ENCODE measurements around the gene POLDIP3.
"Not testable (repeated sequence)": the region's sequence is repeated elsewhere in the genome, so short reads cannot be mapped to it uniquely, and the experiment has no call there.

Gene POLDIP3

GRCh38 chr22:42582987-42583386, 31.7 kb downstream of the POLDIP3 start:
- DNase-seq: no peak

DNA sequence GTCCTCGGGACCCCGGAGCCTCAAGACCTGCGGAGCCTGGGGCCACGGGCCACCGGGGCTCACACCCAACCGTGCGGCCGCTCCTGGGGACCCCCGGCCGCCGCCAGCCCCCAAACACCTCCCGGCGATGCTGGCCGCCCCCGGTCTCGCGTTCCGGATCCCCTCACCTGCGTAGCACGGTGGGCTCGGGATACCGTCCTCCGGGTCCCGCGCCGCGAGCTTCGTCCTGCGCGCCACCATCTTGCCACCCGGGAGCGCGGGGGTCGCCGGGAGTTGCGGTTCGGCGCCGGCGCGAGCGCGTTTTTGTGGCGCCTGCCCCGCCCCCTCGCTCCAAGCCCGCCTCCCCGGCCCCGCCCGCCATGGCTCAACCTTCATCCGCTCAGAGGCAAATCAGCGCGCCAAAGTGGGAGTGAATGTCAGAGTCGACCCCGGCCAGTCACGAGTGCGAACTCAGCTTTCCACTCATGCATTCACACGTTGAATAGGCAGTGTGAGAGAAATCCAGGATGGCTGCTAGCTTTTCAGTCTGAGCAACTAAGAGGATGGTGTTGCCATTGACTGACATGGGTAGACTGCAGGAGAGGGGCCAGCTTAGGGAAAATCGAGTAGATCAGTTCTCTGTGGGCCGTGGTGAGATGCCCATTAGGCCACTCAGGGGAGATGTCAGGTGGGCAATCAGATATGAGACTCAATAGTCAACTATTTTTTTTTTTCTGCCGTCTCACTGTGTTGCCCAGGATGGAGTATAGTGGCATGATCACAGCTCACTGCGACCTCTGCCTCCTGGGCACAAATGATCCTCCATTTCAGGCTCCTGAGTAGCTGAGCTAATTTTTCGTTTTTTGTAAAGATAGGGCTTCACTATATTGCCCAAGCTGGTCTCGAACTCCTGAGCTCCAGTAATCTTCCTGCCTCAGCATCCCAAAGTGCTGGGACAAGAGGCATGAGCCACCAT, 32.6 kb downstream of the POLDIP3 start:
- peak; percentile 71 for DNase-seq

DNA sequence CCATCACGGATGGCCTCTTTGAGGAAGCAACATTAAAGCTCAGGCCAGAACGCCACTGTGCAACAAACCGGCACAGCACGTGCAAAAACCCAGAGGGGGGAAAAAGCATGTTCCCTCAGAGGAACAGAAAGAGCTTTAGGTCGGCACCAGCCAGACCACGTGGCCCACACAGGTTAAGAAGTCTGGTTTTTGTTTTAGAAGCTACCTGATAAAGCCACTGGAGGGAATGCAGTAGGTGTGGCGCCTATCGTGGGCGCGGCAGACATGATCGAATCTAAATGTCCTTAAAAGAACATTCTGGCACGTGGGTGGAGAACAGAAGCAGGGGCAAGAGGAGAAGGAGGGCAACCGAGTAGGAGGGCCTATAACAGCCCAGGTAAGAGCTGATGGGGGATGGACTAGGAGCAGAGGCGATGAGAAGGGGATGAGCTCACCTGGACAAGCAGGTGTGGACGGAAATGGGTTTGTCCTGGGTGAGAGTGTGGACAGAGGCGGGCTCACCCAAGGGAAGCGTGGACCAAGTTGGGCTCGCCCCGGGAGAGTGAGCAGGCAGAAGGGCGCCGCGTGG, 33.4 kb downstream of the POLDIP3 start:
- DNase-seq: peak; percentile 17

GRCh38 chr22:42580040-42580439, 34.6 kb downstream of the POLDIP3 start:
- not testable (repeated sequence) for DNase-seq

GRCh38 chr22:42577623-42578240, 37.0 kb downstream of the POLDIP3 start:
- no peak for DNase-seq

DNA sequence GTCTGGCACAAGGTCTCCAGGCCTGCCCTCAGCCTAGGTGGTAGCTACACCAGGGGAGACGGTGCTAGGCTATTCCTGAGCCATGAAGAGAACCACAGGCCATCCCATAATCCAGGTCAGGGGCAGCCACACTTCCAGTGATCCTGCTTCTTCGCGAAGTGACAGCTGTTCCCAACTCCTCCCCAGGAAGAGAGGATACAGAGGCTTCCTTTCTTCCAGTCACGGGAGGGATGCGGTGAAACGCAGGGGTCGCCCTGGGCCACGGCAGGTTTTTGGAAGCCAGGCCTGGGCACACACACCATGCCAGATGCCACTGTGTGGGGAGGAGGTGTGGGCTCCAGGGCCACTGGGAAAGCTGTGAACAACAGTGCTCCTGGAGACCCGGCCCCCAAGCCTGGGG, 37.5 kb downstream of the POLDIP3 start:
- not testable (repeated sequence) for DNase-seq

DNA sequence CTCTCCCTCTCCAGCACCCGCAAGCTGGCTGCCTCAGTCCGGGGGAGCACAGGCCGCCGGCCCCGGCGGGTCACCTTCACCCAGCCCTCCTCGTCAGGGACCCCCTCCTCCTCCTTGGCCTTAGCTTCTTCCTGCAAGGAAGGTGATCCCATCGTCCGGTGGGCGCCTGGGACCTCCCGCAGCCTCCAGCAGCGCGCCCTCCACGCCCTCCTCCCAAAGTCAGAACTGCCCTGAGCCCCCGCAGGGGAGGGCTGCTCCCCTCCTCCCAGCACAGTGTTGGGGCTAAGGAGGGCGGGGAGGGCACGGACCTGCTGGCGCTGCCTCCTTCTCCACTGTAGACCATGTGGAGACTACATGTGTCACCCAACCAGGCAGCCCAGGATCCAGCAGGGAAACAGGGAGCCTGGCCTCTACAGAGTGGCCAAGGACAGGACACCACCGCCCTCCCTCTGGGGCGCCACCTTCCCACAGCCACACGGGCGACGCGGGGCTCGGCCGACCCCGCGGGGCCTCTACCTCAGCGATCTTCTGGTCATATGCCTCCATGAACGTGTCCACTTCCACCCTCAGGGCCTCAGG, 38.6 kb downstream of the POLDIP3 start:
- DNase-seq: not testable (repeated sequence)

GRCh38 chr22:42574468-42574867, 40.2 kb downstream of the POLDIP3 start:
- DNase-seq: not testable (repeated sequence)

GRCh38 chr22:42574046-42574445, 40.6 kb downstream of the POLDIP3 start:
- DNase-seq: not testable (repeated sequence)

GRCh38 chr22:42571068-42571467, 43.6 kb downstream of the POLDIP3 start:
- DNase-seq: not testable (repeated sequence)

DNA sequence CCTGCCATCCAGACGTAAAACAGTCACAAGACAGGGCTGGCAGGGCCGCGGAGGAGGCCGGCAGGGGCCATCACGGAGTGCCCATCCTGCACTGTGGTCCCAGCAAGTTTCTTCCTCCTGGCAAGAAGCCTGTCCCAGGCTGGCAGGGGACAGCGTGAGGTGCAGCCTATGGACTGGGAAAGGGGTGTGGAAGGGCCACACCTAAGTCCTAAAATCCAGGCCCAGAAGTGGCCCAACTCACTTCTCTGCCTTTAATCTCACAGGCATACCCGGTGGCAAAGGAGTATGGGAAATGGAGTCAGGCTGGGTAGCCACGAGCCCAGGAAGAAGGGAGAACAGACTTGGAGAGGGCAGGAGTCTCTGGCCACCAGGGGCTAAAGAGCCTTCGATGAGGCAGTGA, 44.1 kb downstream of the POLDIP3 start:
- DNase-seq: not testable (repeated sequence)

DNA sequence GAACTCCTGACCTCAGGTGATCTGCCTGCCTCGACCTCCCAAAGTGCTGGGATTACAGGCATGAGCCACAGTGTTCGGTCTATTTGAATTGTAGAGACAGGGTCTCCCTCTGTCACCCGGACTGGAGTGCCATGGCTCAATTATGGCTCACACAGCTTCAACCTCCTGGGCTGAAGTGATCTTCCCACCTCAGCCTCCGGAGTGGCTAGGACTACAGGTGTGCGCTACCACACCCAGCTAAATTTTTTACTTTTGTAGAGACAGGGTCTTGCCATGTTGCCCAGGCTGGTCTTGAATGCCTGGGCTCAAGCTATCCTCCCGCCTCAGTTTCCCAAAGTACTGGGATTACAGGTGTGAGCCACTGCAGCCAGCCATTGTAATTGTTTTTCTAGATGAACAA, 46.7 kb downstream of the POLDIP3 start:
- DNase-seq: not testable (repeated sequence)

- DNase-seq: no peak
Measured at GRCh38 chr22:42565956-42566355, 48.7 kb downstream of the POLDIP3 start.

DNA sequence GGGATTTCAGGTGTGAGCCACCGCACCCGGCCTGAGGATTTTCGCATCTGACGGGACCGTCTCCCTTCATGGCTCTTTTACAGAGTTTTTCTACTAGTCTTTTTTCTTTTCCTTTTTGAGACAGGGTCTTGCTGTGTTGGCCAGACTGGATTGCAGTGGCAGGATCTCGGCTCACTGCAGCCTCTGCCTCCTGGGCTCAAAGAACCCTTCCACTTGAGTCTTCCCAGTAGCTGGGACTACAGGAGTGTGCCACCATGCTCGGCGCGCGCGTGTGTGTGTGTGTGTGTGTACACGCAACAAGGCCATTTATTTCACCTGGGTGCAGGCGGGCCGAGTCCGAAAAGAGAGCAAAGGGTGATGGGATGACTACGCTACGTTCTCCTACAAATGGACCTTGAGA, 50.0 kb downstream of the POLDIP3 start:
- no peak for DNase-seq

- not testable (repeated sequence) for DNase-seq
Measured at GRCh38 chr22:42563943-42564342, 50.7 kb downstream of the POLDIP3 start.

DNA sequence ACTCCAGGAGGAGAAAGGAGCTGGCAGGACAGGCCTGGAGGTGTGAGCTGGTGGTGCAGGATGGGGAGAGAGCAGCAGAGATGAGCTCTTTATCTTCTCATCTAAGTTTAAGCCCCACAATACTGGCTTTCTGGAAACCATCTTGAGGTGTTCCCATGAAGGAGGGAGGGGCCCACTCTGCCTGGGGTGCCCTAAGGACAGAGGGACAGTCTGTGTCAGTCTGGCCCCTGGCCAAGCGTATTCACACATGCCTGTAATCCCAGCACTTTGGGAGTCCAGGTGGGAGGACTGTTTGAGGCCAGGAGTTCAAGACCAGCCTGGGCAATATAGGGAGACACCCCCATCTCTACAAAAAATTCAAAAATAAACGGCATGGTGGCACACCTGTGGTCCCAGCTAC, 52.0 kb downstream of the POLDIP3 start:
- DNase-seq: no peak

DNA sequence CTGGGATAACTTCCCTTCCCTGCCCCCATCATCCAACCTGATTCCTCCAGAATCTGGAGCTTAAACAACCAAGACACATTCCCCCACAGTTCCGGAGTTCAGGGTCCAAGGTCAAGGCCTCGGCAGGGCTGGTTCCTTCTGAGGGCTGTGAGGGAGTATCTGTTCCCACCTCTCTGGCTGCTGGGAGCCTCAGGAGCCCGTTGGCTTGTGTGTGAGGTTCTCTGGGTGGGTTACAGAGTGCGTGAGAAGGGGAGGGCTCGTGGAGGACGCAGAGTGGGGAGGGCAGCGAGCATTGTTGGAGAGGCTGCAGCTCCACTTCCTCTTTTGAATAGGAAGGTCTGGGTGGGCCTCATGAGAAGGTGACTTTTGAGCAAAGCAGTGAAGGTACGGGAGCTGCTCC, 52.4 kb downstream of the POLDIP3 start:
- DNase-seq: no peak

- DNase-seq: no peak
Measured at GRCh38 chr22:42561856-42562255, 52.8 kb downstream of the POLDIP3 start.

DNA sequence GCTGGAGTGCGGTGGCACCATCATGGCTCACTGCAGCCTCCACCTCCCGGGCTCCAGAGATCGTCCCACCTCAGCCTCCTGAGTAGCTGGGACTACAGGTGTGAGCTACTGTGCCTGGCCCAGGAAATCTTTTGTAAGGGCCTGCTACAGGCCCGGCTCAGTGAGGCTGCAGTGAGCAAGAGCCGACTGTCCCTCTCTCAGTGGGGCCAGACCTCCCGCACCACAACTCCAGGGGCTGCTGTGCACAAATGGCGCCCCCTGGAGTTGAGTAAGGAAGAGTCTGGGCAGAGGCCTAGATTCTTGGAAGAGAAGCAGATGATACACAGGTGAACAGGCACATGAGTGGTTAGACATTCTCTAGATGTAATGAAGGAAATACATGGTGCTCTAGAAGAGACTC, 53.9 kb downstream of the POLDIP3 start:
- no peak for DNase-seq

- DNase-seq: no peak
Measured at GRCh38 chr22:42560381-42560780, 54.3 kb downstream of the POLDIP3 start.

DNA sequence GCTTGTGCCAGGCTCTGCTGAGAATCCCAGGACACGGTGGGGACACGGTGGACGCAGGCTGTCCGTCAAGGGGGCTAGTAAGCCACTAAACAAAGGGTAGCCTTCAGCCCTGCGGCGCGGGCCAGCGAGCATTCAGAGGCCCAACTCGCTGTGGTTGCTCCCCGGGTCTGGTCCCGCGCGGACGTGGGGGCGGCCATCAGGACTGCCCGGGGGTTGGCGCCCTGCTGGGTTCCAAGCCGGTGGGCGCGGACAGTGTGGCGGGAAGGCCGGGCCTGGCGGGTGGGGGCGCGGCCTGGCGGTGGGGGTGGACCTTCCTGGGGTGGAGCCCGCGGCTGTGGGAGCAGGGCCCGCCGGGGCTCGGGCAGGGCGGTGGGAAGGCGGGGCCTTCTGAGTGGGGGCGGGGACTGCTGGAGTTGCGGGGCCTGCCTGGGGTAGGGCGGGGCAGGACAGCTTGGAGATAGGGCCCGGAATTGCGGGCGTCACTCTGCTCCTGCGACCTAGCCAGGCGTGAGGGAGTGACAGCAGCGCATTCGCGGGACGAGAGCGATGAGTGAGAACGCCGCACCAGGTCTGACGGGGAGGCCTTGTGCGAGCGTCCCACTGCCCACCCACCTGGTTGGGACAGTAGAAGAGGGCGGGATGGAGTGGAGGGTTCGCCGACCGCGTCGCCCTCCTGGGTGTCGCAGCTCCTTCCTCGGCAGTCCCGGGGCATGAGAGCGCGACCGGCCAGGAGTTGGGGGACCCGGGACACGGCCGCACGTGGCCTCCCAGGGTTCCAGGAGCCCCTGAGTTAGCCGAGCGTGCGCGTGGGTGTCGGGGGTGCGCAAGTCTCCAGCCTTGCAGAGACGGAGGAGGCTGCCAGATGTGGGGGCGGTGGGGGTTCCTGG, 61.0 kb downstream of the POLDIP3 start, which contains the start of gene SERHL2:
SERHL2 (plus strand) TSS at position 482 of the 887 bp plus-strand sequence; CDS start at position 547, 65 bp downstream.
- peak; percentile 47 for DNase-seq

DNA sequence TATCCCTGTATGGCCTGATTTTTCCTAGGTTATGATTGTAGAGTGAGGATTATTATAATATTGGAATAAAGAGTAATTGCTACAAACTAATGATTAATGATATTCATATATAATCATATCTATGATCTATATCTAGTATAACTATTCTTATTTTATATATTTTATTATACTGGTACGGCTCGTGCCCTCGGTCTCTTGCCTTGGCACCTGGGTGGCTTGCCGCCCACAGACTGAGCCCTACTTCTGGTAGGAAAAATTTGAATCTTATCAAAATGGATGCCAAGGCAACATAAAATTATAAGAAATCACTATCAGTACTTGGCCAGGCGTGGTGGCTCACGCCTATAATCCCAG, 62.4 kb downstream of the POLDIP3 start:
- DNase-seq: not testable (repeated sequence)
